ENCODE measurements around the gene LENG1.
"Not testable (repeated sequence)": the region's sequence is repeated elsewhere in the genome, so short reads cannot be mapped to it uniquely, and the experiment has no call there.

The LENG1 gene

GRCh38 chr19:54207676-54207982 lies 48.1 kb upstream of the LENG1 start:
- H3K27ac ChIP-seq (replicated peaks): peak overlapping the region; percentile 96
- H3K27me3 ChIP-seq (ENCODE audit: insufficient read depth, poor library complexity, severe bottlenecking): no peaks in the 10 kb centered on the region
- DNase-seq (ENCODE audit: low read depth in 1 of 2, low spot score in 1 of 2): no peak
- H3K4me3 ChIP-seq (replicated peaks; ENCODE audit: insufficient read depth, low read length): no peak overlapping the region
- TF ChIP-seq CTCF (IDR thresholded peaks at IDR 0.05; ENCODE audit: insufficient read depth, low read length) (no peak), GABPA (IDR thresholded peaks at IDR 0.05; ENCODE audit: low read depth) (no peak), SPI1 (IDR thresholded peaks at IDR 0.05; ENCODE audit: borderline replicate concordance, low read depth) (no peak), REST (IDR thresholded peaks at IDR 0.05; ENCODE audit: insufficient replicate concordance, low read depth) (no peak), POLR2AphosphoS5 (IDR thresholded peaks at IDR 0.05; ENCODE audit: low read depth) (no peak)

GRCh38 chr19:54207193-54207592 lies 47.7 kb upstream of the LENG1 start:
- not testable (repeated sequence) for DNase-seq (ENCODE audit: low read depth in 1 of 2, low spot score in 1 of 2); H3K27me3 ChIP-seq (ENCODE audit: insufficient read depth, poor library complexity, severe bottlenecking); H3K4me3 ChIP-seq (replicated peaks; ENCODE audit: insufficient read depth, low read length)
- peak overlapping the region; percentile 96 for H3K27ac ChIP-seq (replicated peaks)

DNA sequence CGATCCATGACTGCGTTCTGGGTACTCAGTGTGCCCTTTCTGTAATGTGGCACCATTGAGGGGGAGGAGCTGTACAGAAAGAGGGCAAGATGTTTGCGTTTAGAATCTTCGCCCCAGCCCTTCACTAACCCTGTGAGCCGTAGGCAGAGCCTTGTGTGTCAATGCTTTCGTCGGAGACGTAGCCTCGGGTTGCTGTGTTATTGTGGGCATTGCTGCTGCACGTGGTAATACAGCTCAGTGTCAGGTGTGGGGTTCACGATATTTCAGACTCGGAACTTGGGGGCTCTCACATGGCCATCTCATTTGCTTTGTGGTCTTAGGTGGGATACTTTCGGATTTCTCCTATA lies 47.3 kb upstream of the LENG1 start:
- Histone ChIP-seq H3K27ac (replicated peaks) (peak overlapping the region; percentile 96), H3K4me3 (replicated peaks; ENCODE audit: insufficient read depth, low read length) (no peak overlapping the region), H3K27me3 (ENCODE audit: insufficient read depth, poor library complexity, severe bottlenecking) (no peaks in the 10 kb centered on the region)
- DNase-seq (ENCODE audit: low read depth in 1 of 2, low spot score in 1 of 2): peak in 1 of 2 experiments; percentile 43
- TF ChIP-seq GABPA (IDR thresholded peaks at IDR 0.05; ENCODE audit: low read depth) (no peak), SPI1 (IDR thresholded peaks at IDR 0.05; ENCODE audit: borderline replicate concordance, low read depth) (no peak), POLR2AphosphoS5 (IDR thresholded peaks at IDR 0.05; ENCODE audit: low read depth) (no peak; the same call in 1 of the 2 replicates)

GRCh38 chr19:54206030-54206830 lies 46.7 kb upstream of the LENG1 start:
- Histone ChIP-seq H3K27me3 (ENCODE audit: insufficient read depth, poor library complexity, severe bottlenecking) (no peaks in the 10 kb centered on the region), H3K27ac (replicated peaks) (peak overlapping the region; percentile 96), H3K4me3 (replicated peaks; ENCODE audit: insufficient read depth, low read length) (peak overlapping the region; percentile 12)
- TF ChIP-seq SPI1 (IDR thresholded peaks at IDR 0.05; ENCODE audit: borderline replicate concordance, low read depth): no peak
- TF ChIP-seq POLR2AphosphoS5 (IDR thresholded peaks at IDR 0.05; ENCODE audit: low read depth): no peak
- no peak for TF ChIP-seq REST (IDR thresholded peaks at IDR 0.05; ENCODE audit: insufficient replicate concordance, low read depth)
- no peak for TF ChIP-seq GABPA (IDR thresholded peaks at IDR 0.05; ENCODE audit: low read depth)
- DNase-seq (ENCODE audit: low read depth in 1 of 2, low spot score in 1 of 2): peak in 1 of 2 experiments; percentile 61

- 0 out of 2 replicates have a peak overlapping the region, but pooled peaks have one; percentile 0 for H3K4me3 ChIP-seq (replicated peaks; ENCODE audit: insufficient read depth, low read length)
- TF ChIP-seq CTCF (IDR thresholded peaks at IDR 0.05; ENCODE audit: insufficient read depth, low read length) (no peak), REST (IDR thresholded peaks at IDR 0.05; ENCODE audit: insufficient replicate concordance, low read depth) (no peak), POLR2AphosphoS5 (IDR thresholded peaks at IDR 0.05; ENCODE audit: low read depth) (no peak; the same call in 1 of the 2 replicates), SPI1 (IDR thresholded peaks at IDR 0.05; ENCODE audit: borderline replicate concordance, low read depth) (no peak), GABPA (IDR thresholded peaks at IDR 0.05; ENCODE audit: low read depth) (no peak)
- DNase-seq (ENCODE audit: low read depth in 1 of 2, low spot score in 1 of 2): no peak
- peak overlapping the region; percentile 1 for H3K27ac ChIP-seq (replicated peaks)
- no peaks in the 10 kb centered on the region for H3K27me3 ChIP-seq (ENCODE audit: insufficient read depth, poor library complexity, severe bottlenecking)
Measured at GRCh38 chr19:54204767-54205468, 45.4 kb upstream of the LENG1 start.

All from HL-60 (cell line).